ENCODE data around the gene HDAC5. TPM values are rescaled to one million over a fixed set of nuclear protein-coding genes. Genes with fewer than 3 reads are reported as not detected.
"Not testable (repeated sequence)": the region's sequence is repeated elsewhere in the genome, so short reads cannot be mapped to it uniquely, and the experiment has no call there.

HDAC5 gene
- total RNA-seq, 1 experiment from 2014 or later: 25.9 TPM

GRCh38 chr17:44152875-44153274 lies 29.4 kb upstream of the HDAC5 start:
- no peak overlapping the region for H3K4me3 ChIP-seq (ENCODE audit: low read depth, low read length)
- no peaks in the 10 kb centered on the region for H3K27me3 ChIP-seq (replicated peaks; ENCODE audit: control insufficient read depth, insufficient read depth, low read length)
- ChIA-PET POLR2A (interaction anchor here (0.6 kb wide), 2 partner anchors 11 to 63 kb away, joined by 3 read pairs; no protein-coding TSS in a partner anchor), CTCF (no interaction called here)
- no peaks in the 10 kb centered on the region for H3K27me3 Mint-ChIP-seq (ENCODE audit: insufficient read depth, unreplicated experiment)
- peaks cover 54% of the 10 kb centered on the region for H3K36me3 Mint-ChIP-seq (ENCODE audit: insufficient read depth, unreplicated experiment)
- H3K4me1 ChIP-seq: no peaks in the 10 kb centered on the region
- H3K4me3 Mint-ChIP-seq (ENCODE audit: unreplicated experiment): no peak overlapping the region
- H3K36me3 ChIP-seq (ENCODE audit: control insufficient read depth, insufficient read depth, low read length): peaks cover 5% of the 10 kb centered on the region
- H3K27ac Mint-ChIP-seq (ENCODE audit: unreplicated experiment): no peak overlapping the region
- DNase-seq: no peak
- no peaks in the 10 kb centered on the region for H3K9me3 ChIP-seq
- intact Hi-C loops (cut with micrococcal nuclease; ENCODE audit: unreplicated experiment): no loop called here
- H3K9me3 Mint-ChIP-seq (ENCODE audit: unreplicated experiment): no peaks in the 10 kb centered on the region
- H3K4me1 Mint-ChIP-seq (ENCODE audit: low read depth, unreplicated experiment): no peaks in the 10 kb centered on the region
- no peak for TF ChIP-seq CTCF (IDR thresholded peaks at IDR 0.05; ENCODE audit: insufficient read depth in 1 of 2, low read depth in 1 of 2, low read length in 1 of 2, severe bottlenecking in 1 of 2, unreplicated experiment in 1 of 2)
- BruUV-seq (replicated peaks): no TSS peak

GRCh38 chr17:44149750-44150329 lies 26.4 kb upstream of the HDAC5 start:
- DNase-seq: no peak
- H3K27me3 ChIP-seq (replicated peaks; ENCODE audit: control insufficient read depth, insufficient read depth, low read length): no peaks in the 10 kb centered on the region
- CTCF ChIA-PET: interaction anchor here (2.0 kb wide), 1 partner anchor 19 kb away, joined by 11 read pairs; no protein-coding TSS in a partner anchor
- H3K9me3 ChIP-seq: no peaks in the 10 kb centered on the region
- no TSS peak for BruUV-seq (replicated peaks)
- H3K9me3 Mint-ChIP-seq (ENCODE audit: unreplicated experiment): no peaks in the 10 kb centered on the region
- TF ChIP-seq CTCF (IDR thresholded peaks at IDR 0.05; ENCODE audit: insufficient read depth in 1 of 2, low read depth in 1 of 2, low read length in 1 of 2, severe bottlenecking in 1 of 2, unreplicated experiment in 1 of 2): no peak
- peaks cover 1% of the 10 kb centered on the region; the same call in 1 of the 2 replicates for H3K36me3 ChIP-seq (ENCODE audit: control insufficient read depth, insufficient read depth, low read length)
- peaks cover 61% of the 10 kb centered on the region for H3K36me3 Mint-ChIP-seq (ENCODE audit: insufficient read depth, unreplicated experiment)
- no peaks in the 10 kb centered on the region for H3K4me1 Mint-ChIP-seq (ENCODE audit: low read depth, unreplicated experiment)
- POLR2A ChIA-PET: interaction anchor here (0.7 kb wide), 1 partner anchor 18 kb away, joined by 3 read pairs; no protein-coding TSS in a partner anchor
- no peaks in the 10 kb centered on the region for H3K27me3 Mint-ChIP-seq (ENCODE audit: insufficient read depth, unreplicated experiment)
- H3K27ac Mint-ChIP-seq (ENCODE audit: unreplicated experiment): no peak overlapping the region
- intact Hi-C loops (cut with micrococcal nuclease; ENCODE audit: unreplicated experiment): no loop called here
- no peak overlapping the region for H3K4me3 ChIP-seq (ENCODE audit: low read depth, low read length)
- no peaks in the 10 kb centered on the region for H3K4me1 ChIP-seq
- no peak overlapping the region for H3K4me3 Mint-ChIP-seq (ENCODE audit: unreplicated experiment)

- H3K4me1 Mint-ChIP-seq (ENCODE audit: low read depth, unreplicated experiment); H3K9me3 ChIP-seq; H3K27ac Mint-ChIP-seq (ENCODE audit: unreplicated experiment); H3K9me3 Mint-ChIP-seq (ENCODE audit: unreplicated experiment); H3K27me3 ChIP-seq (replicated peaks; ENCODE audit: control insufficient read depth, insufficient read depth, low read length); H3K27me3 Mint-ChIP-seq (ENCODE audit: insufficient read depth, unreplicated experiment); H3K4me1 ChIP-seq; H3K4me3 ChIP-seq (ENCODE audit: low read depth, low read length); intact Hi-C loops (cut with micrococcal nuclease; ENCODE audit: unreplicated experiment); DNase-seq; H3K4me3 Mint-ChIP-seq (ENCODE audit: unreplicated experiment); H3K36me3 ChIP-seq (ENCODE audit: control insufficient read depth, insufficient read depth, low read length); BruUV-seq (replicated peaks); POLR2A ChIA-PET: not testable (repeated sequence)
- peaks cover 63% of the 10 kb centered on the region for H3K36me3 Mint-ChIP-seq (ENCODE audit: insufficient read depth, unreplicated experiment)
- CTCF ChIA-PET: interaction anchor here (1.4 kb wide), 1 partner anchor 19 kb away, joined by 4 read pairs; no protein-coding TSS in a partner anchor
Measured at GRCh38 chr17:44149066-44149465, 25.6 kb upstream of the HDAC5 start.

All from Caco-2 (cell line).